Activated CD8-positive, alpha-beta T cell treated with anti-CD3 and anti-CD28 coated beads, Interleukin-2, amount 10 ng/mL, durations not matched to agents 7 days and 5 days (primary cell): ENCODE results near the gene HMX3. TPM values are rescaled to one million over a fixed set of nuclear protein-coding genes. Genes with fewer than 3 reads are reported as not detected.
A peak's percentile ranks its signal among the peaks of the same experiment; 100 is the strongest.

Experiments used
- ATAC-seq: fragments of 150-1000 bp; cut with Tn5 transposase; one replicate; pipeline ENCODE4 v1.10.0; 2021; ENCODE audit warnings: moderate library complexity
- CTCF ChIA-PET: fragments of 350-600 bp; sonication (Branson Sonifier 250); formaldehyde crosslinking; loops from one replicate; lab custom pipeline; 2021; ENCODE audit warnings: antibody characterized with exemption; lab: Charles Lee
- POLR2A ChIA-PET: fragments of 350-600 bp; sonication (Branson Sonifier 250); formaldehyde crosslinking; loops from one replicate; lab custom pipeline; 2021; ENCODE audit warnings: antibody characterized with exemption; lab: Charles Lee
- DNase-seq: peaks from one replicate; pipeline ENCODE4 v3.0.0-alpha.2; 2020
- H3K27ac Mint-ChIP-seq: one replicate; pipeline ENCODE4 v1.8.0; 2021; ENCODE audit warnings: mild to moderate bottlenecking, mixed read lengths
- H3K27me3 Mint-ChIP-seq: one replicate; pipeline ENCODE4 v1.8.0; 2021; ENCODE audit warnings: low read depth, mixed read lengths
- H3K36me3 Mint-ChIP-seq: one replicate; pipeline ENCODE4 v1.8.0; 2021; ENCODE audit warnings: low read depth, mixed read lengths
- H3K4me1 Mint-ChIP-seq: one replicate; pipeline ENCODE4 v1.8.0; 2021; ENCODE audit warnings: low read depth, mixed read lengths
- H3K4me3 Mint-ChIP-seq: one replicate; pipeline ENCODE4 v1.8.0; 2021; ENCODE audit warnings: mild to moderate bottlenecking, mixed read lengths
- H3K9me3 Mint-ChIP-seq: one replicate; pipeline ENCODE4 v1.8.0; 2022; ENCODE audit warnings: mixed read lengths; ENCODE audit not compliant: insufficient read depth
- total RNA-seq, 2 experiments: library from RNA; stranded (reverse); gene quantifications; one replicate each; pipeline ENCODE4 v1.2.3, GENCODE V29; 2021

Gene HMX3
- total RNA-seq, result not detected

- peak; percentile 55 for DNase-seq
- H3K4me1 Mint-ChIP-seq, result peaks cover 52% of the 10 kb centered on the region
Observed at GRCh38 chr10:123135415-123136141, at the start of gene HMX3. Gene HMX3 (plus strand): TSS chr10:123135970. CDS start chr10:123136051, 81 bp downstream.

GRCh38 chr10:123086281-123086680, 49.5 kb upstream of the HMX3 start:
- ATAC-seq (no peak), DNase-seq (no peak)
- Mint-ChIP-seq H3K4me1 (peaks cover 4% of the 10 kb centered on the region), H3K27ac (no peak overlapping the region), H3K9me3 (no peaks in the 10 kb centered on the region), H3K36me3 (no peaks in the 10 kb centered on the region), H3K4me3 (no peak overlapping the region), H3K27me3 (peaks cover 5% of the 10 kb centered on the region)
- CTCF ChIA-PET, result no interaction called here
- POLR2A ChIA-PET, result no interaction called here

More at GRCh38 chr10:123135415-123136141, at the start of gene HMX3:
- peak within 1 kb of the TSS; percentile 80 for H3K27ac Mint-ChIP-seq
- ChIA-PET CTCF (interaction anchor here (2.7 kb wide), 1 partner anchor 10 kb away, joined by 12 read pairs; no protein-coding TSS in a partner anchor), POLR2A (interaction anchor here (2.1 kb wide), 1 partner anchor 14 kb away, joined by 8 read pairs; no protein-coding TSS in a partner anchor)
- peaks cover 7% of the 10 kb centered on the region for H3K36me3 Mint-ChIP-seq
- no peaks in the 10 kb centered on the region for H3K9me3 Mint-ChIP-seq
- H3K27me3 Mint-ChIP-seq, result peaks cover 67% of the 10 kb centered on the region
- ATAC-seq, result peak; percentile 52
- H3K4me3 Mint-ChIP-seq, result peak within 1 kb of the TSS; percentile 72

GRCh38 chr10:123087348-123087747, 48.4 kb upstream of the HMX3 start:
- Mint-ChIP-seq H3K27ac (no peak overlapping the region), H3K9me3 (no peaks in the 10 kb centered on the region), H3K36me3 (no peaks in the 10 kb centered on the region), H3K4me1 (peaks cover 4% of the 10 kb centered on the region), H3K4me3 (no peak overlapping the region), H3K27me3 (peaks cover 7% of the 10 kb centered on the region)
- ATAC-seq (no peak), DNase-seq (no peak)
- ChIA-PET CTCF (no interaction called here), POLR2A (no interaction called here)

- Mint-ChIP-seq H3K36me3 (no peaks in the 10 kb centered on the region), H3K9me3 (no peaks in the 10 kb centered on the region), H3K4me1 (peaks cover 4% of the 10 kb centered on the region), H3K27ac (no peak overlapping the region), H3K4me3 (no peak overlapping the region), H3K27me3 (peaks cover 9% of the 10 kb centered on the region)
- ChIA-PET CTCF (no interaction called here), POLR2A (no interaction called here)
- DNase-seq (no peak), ATAC-seq (no peak)
Observed at GRCh38 chr10:123087786-123088185, 48.0 kb upstream of the HMX3 start.

DNA sequence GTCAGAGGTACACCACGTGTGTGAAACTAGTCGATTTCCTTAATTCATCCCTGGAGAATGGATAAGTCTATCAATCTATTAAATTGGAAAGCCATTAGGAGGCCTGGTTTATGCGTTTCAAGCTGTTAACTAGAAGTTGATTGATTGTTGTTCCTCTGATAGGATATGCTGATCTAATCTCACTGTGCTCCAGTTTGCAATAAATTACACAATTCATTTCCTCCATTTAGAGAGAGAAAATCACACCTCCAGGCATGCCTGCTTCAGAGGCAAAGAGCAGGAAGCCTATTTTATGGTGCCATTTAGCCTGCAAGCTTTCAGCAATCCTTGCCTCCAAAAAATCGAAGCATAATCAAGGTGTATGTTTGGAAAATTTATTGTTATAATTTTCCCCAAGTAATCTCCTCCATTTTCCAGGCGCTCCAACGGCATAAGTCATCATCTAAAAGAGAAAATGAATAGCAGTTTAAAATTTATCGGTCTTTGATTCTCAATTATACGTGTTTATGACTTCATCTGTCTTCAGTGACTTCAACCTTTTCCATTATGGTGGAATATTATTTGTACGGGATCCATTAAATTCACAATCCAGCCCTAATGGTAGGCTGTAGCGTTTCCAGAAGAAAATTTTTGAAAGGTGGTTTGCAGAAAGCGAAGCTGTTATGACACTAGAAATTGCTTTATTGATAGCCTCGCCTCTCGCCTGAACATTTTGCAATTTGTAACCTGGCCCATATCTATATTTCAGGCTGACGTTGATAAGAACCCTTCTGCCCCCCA, 42.9 kb upstream of the HMX3 start:
- DNase-seq, result no peak
- CTCF ChIA-PET, result no interaction called here
- Mint-ChIP-seq H3K27ac (no peak overlapping the region), H3K9me3 (no peaks in the 10 kb centered on the region), H3K36me3 (no peaks in the 10 kb centered on the region), H3K4me3 (no peak overlapping the region), H3K4me1 (peaks cover 4% of the 10 kb centered on the region), H3K27me3 (peaks cover 9% of the 10 kb centered on the region)
- no peak for ATAC-seq
- POLR2A ChIA-PET, result interaction anchor here (0.7 kb wide), 1 partner anchor 66 kb away, joined by 3 read pairs; no protein-coding TSS in a partner anchor

GRCh38 chr10:123093489-123093888, 42.3 kb upstream of the HMX3 start:
- peaks cover 9% of the 10 kb centered on the region for H3K27me3 Mint-ChIP-seq
- CTCF ChIA-PET, result no interaction called here

GRCh38 chr10:123096452-123096851, 39.3 kb upstream of the HMX3 start:
- CTCF ChIA-PET, result no interaction called here
- POLR2A ChIA-PET, result no interaction called here
- Mint-ChIP-seq H3K27ac (no peak overlapping the region), H3K27me3 (peaks cover 6% of the 10 kb centered on the region), H3K36me3 (no peaks in the 10 kb centered on the region), H3K4me1 (no peaks in the 10 kb centered on the region), H3K4me3 (no peak overlapping the region), H3K9me3 (no peaks in the 10 kb centered on the region)
- ATAC-seq (no peak), DNase-seq (no peak)

More at GRCh38 chr10:123093489-123093888, 42.3 kb upstream of the HMX3 start:
- Mint-ChIP-seq H3K27ac (no peak overlapping the region), H3K36me3 (no peaks in the 10 kb centered on the region), H3K4me1 (peaks cover 4% of the 10 kb centered on the region), H3K4me3 (no peak overlapping the region), H3K9me3 (no peaks in the 10 kb centered on the region)
- DNase-seq (no peak), ATAC-seq (no peak)
- POLR2A ChIA-PET, result interaction anchor here (0.7 kb wide), 1 partner anchor 65 kb away, joined by 3 read pairs; no protein-coding TSS in a partner anchor

DNA sequence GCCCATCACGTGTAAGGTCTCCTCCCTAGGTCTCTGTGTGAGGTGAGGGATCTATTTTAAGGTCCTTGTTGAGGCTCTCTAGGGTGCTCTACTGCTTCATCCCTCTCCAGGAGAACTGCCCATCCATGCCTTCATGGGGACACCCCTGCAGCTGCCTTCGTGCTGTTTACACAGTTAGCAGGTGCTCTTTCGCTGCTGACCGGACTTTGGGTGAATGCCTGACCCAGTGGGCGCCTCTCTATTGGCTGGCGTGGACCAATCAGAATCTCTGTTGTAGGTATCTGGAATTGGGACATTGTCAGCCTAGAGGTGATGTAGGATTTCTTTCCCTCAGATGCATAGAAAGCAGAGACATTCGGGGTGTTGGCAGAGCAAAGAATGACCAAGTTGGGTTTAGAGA, 38.7 kb upstream of the HMX3 start:
- ChIA-PET POLR2A (no interaction called here), CTCF (no interaction called here)
- Mint-ChIP-seq H3K9me3 (no peaks in the 10 kb centered on the region), H3K4me3 (no peak overlapping the region), H3K4me1 (no peaks in the 10 kb centered on the region), H3K27me3 (peaks cover 6% of the 10 kb centered on the region), H3K27ac (no peak overlapping the region), H3K36me3 (no peaks in the 10 kb centered on the region)
- DNase-seq (no peak), ATAC-seq (no peak)

DNA sequence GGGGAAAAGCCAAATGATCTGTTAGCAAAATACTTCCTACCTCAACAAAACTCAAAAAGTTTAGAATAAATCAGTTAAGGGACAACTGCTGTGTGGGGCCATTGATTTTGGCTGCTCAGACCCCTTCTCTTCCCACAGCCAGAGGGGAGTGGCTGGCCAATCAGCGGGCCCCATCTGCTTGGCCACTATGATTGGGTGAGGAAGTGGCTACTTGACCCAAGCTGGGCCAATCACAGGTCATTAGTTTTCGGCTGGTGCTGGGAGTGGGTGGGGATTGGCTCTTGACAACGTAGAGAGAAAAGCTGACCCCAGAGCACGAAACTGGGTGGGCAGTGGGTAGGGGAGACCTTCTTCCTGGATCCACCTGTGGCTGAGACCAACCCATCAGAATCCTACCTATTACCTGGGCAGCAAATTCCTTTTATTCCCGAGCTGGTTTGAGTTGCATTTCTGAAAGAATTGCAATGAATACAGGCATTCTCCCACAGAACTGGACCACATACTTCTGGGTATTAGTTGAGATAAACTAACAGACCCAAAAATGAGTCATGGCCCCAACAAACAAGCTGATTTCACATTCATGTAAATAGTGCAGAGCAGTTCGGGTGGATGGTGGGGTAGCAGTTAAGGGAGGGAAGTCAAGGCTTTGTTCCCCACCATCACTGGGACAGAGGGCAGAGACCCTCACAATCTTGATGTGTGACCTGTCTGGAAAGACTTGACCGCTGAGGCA, 35.6 kb upstream of the HMX3 start:
- POLR2A ChIA-PET, result no interaction called here
- H3K9me3 Mint-ChIP-seq, result no peaks in the 10 kb centered on the region

GRCh38 chr10:123101872-123102271, 33.9 kb upstream of the HMX3 start:
- DNase-seq, result no peak
- Mint-ChIP-seq H3K27ac (no peak overlapping the region), H3K36me3 (no peaks in the 10 kb centered on the region), H3K9me3 (no peaks in the 10 kb centered on the region), H3K4me1 (no peaks in the 10 kb centered on the region), H3K27me3 (no peaks in the 10 kb centered on the region), H3K4me3 (no peak overlapping the region)
- ChIA-PET POLR2A (no interaction called here), CTCF (no interaction called here)
- no peak for ATAC-seq

More for the DNA sequence above, 35.6 kb upstream of the HMX3 start:
- Mint-ChIP-seq H3K4me3 (no peak overlapping the region), H3K27me3 (no peaks in the 10 kb centered on the region), H3K4me1 (no peaks in the 10 kb centered on the region), H3K36me3 (no peaks in the 10 kb centered on the region), H3K27ac (no peak overlapping the region)
- CTCF ChIA-PET, result no interaction called here
- DNase-seq (no peak), ATAC-seq (no peak)

GRCh38 chr10:123102673-123103072, 33.1 kb upstream of the HMX3 start:
- POLR2A ChIA-PET, result no interaction called here
- Mint-ChIP-seq H3K4me3 (no peak overlapping the region), H3K27ac (no peak overlapping the region)

More at GRCh38 chr10:123102673-123103072, 33.1 kb upstream of the HMX3 start:
- CTCF ChIA-PET, result no interaction called here
- H3K36me3 Mint-ChIP-seq, result no peaks in the 10 kb centered on the region
- no peaks in the 10 kb centered on the region for H3K27me3 Mint-ChIP-seq
- no peaks in the 10 kb centered on the region for H3K9me3 Mint-ChIP-seq
- DNase-seq (no peak), ATAC-seq (no peak)
- H3K4me1 Mint-ChIP-seq, result no peaks in the 10 kb centered on the region
